H9 (cell line): Measurements from ENCODE around the gene SLC47A1. TPM values are rescaled to one million over a fixed set of nuclear protein-coding genes. Genes with fewer than 3 reads are reported as not detected.

ENCODE experiments used
- DNase-seq: peaks from one replicate; pipeline ENCODE4 v3.0.0-alpha.2; 2017
- H2AFZ ChIP-seq: one replicate; pipeline ENCODE4 v1.6.1; 2013; ENCODE audit warnings: mild to moderate bottlenecking, low read length, control low read depth, moderate library complexity
- H2AK5ac ChIP-seq: 2 replicates; pipeline ENCODE4 v1.6.1; 2013; ENCODE audit warnings: low read length, control low read depth, mixed read lengths; ENCODE audit not compliant: insufficient read length
- H2BK120ac ChIP-seq: one replicate; pipeline ENCODE4 v1.6.1; 2013; ENCODE audit warnings: low read depth, mild to moderate bottlenecking, low read length, control low read depth, inconsistent platforms; ENCODE audit not compliant: poor library complexity, severe bottlenecking
- H2BK12ac ChIP-seq: 2 replicates; pipeline ENCODE4 v1.6.1; 2013; ENCODE audit warnings: low read length, control low read depth, mixed read lengths, low read depth; ENCODE audit not compliant: insufficient read length
- H2BK15ac ChIP-seq: 2 replicates; pipeline ENCODE4 v1.6.1; 2013; ENCODE audit warnings: low read depth, low read length, control low read depth
- H2BK20ac ChIP-seq: one replicate; pipeline ENCODE4 v1.6.1; 2013; ENCODE audit warnings: low read depth, mild to moderate bottlenecking, low read length, control low read depth, inconsistent platforms; ENCODE audit not compliant: poor library complexity, severe bottlenecking
- H2BK5ac ChIP-seq: 2 replicates; pipeline ENCODE4 v1.6.1; 2013; ENCODE audit warnings: low read length, control low read depth, mixed read lengths; ENCODE audit not compliant: insufficient read length
- H3K14ac ChIP-seq: 2 replicates; pipeline ENCODE4 v1.6.1; 2013; ENCODE audit warnings: low read length, control low read depth; ENCODE audit not compliant: insufficient read depth
- H3K18ac ChIP-seq: 2 replicates; pipeline ENCODE4 v1.6.1; 2013; ENCODE audit warnings: low read depth, mild to moderate bottlenecking, mixed read lengths, low read length, control low read depth; ENCODE audit not compliant: insufficient read length
- H3K23ac ChIP-seq: 2 replicates; pipeline ENCODE4 v1.6.1; 2013; ENCODE audit warnings: low read length, control low read depth, mixed read lengths, low read depth; ENCODE audit not compliant: insufficient read length
- H3K23me2 ChIP-seq: 2 replicates; pipeline ENCODE4 v1.6.1; 2013; ENCODE audit warnings: low read depth, mild to moderate bottlenecking, mixed read lengths, low read length, control low read depth; ENCODE audit not compliant: insufficient read length, poor library complexity, severe bottlenecking
- H3K27ac ChIP-seq: 2 replicates; pipeline ENCODE4 v1.5.1; 2013; ENCODE audit warnings: low read length, control low read depth, mixed read lengths, low read depth; ENCODE audit not compliant: insufficient read length
- H3K27me3 ChIP-seq: 2 replicates; pipeline ENCODE4 v1.6.1; 2013; ENCODE audit warnings: low read length, control low read depth, inconsistent platforms; ENCODE audit not compliant: insufficient read depth
- H3K4ac ChIP-seq: 2 replicates; pipeline ENCODE4 v1.6.1; 2013; ENCODE audit warnings: low read depth, mild to moderate bottlenecking, control low read depth, inconsistent platforms, low read length, moderate library complexity
- H3K4me1 ChIP-seq: 2 replicates; pipeline ENCODE4 v1.6.1; 2013; ENCODE audit warnings: low read length, control low read depth, inconsistent platforms; ENCODE audit not compliant: insufficient read depth
- H3K4me2 ChIP-seq: 2 replicates; pipeline ENCODE4 v1.6.1; 2013; ENCODE audit warnings: low read length, control low read depth, mixed read lengths; ENCODE audit not compliant: insufficient read length, insufficient read depth
- H3K56ac ChIP-seq: 2 replicates; pipeline ENCODE4 v1.6.1; 2013; ENCODE audit warnings: low read depth, mild to moderate bottlenecking, mixed read lengths, low read length, control low read depth; ENCODE audit not compliant: insufficient read length
- H3K79me1 ChIP-seq: 2 replicates; pipeline ENCODE4 v1.6.1; 2013; ENCODE audit warnings: low read depth, mild to moderate bottlenecking, moderate library complexity, low read length, control low read depth, inconsistent platforms; ENCODE audit not compliant: insufficient read depth, poor library complexity, severe bottlenecking
- H3K79me2 ChIP-seq: 2 replicates; pipeline ENCODE4 v1.6.1; 2013; ENCODE audit warnings: low read length, control low read depth, inconsistent platforms; ENCODE audit not compliant: insufficient read depth
- H3K9ac ChIP-seq: 2 replicates; pipeline ENCODE4 v1.6.1; 2013; ENCODE audit warnings: low read length, control low read depth, mixed read lengths; ENCODE audit not compliant: insufficient read length; ENCODE audit errors: extremely low read depth
- H3K9me3 ChIP-seq: one replicate; pipeline ENCODE4 v1.6.1; 2013; ENCODE audit warnings: low read depth, low read length, inconsistent platforms; ENCODE audit not compliant: control insufficient read depth
- H3T11ph ChIP-seq: one replicate; pipeline ENCODE4 v1.6.1; 2013; ENCODE audit warnings: mild to moderate bottlenecking, low read length, control low read depth, inconsistent platforms
- H4K20me1 ChIP-seq: one replicate; pipeline ENCODE4 v1.6.1; 2013; ENCODE audit not compliant: control insufficient read depth, insufficient read length, insufficient read depth
- H4K5ac ChIP-seq: 2 replicates; pipeline ENCODE4 v1.6.1; 2013; ENCODE audit warnings: low read depth, mild to moderate bottlenecking, mixed read lengths, low read length, control low read depth; ENCODE audit not compliant: insufficient read length
- H4K8ac ChIP-seq: replicated peaks from 2 replicates; pipeline ENCODE4 v1.6.1; 2013; ENCODE audit warnings: low read length, control low read depth, mixed read lengths, low read depth; ENCODE audit not compliant: insufficient read length
- H4K91ac ChIP-seq: 2 replicates; pipeline ENCODE4 v1.6.1; 2013; ENCODE audit warnings: low read depth, mild to moderate bottlenecking, moderate library complexity, mixed read lengths, low read length, control low read depth; ENCODE audit not compliant: insufficient read length
- H3K27ac Mint-ChIP-seq, 3 experiments: 2 replicates in 2 of 3; 3 replicates in 1 of 3; pipeline ENCODE4 v1.8.0; 2020 to 2021; ENCODE audit warnings: mixed read lengths in 3 of 3, mild to moderate bottlenecking in 1 of 3, moderate library complexity in 1 of 3
- H3K27me3 Mint-ChIP-seq: 2 replicates; pipeline ENCODE4 v1.8.0; 2021; ENCODE audit warnings: low read depth, mild to moderate bottlenecking, moderate library complexity, mixed read lengths
- H3K36me3 Mint-ChIP-seq, 3 experiments: 2 replicates in 2 of 3; 3 replicates in 1 of 3; pipeline ENCODE4 v1.8.0; 2020 to 2021; ENCODE audit warnings: low read depth in 3 of 3, mixed read lengths in 3 of 3; ENCODE audit not compliant: insufficient read depth in 1 of 3
- H3K4me1 Mint-ChIP-seq, 2 experiments: 2 replicates each; pipeline ENCODE4 v1.8.0; 2020; ENCODE audit warnings: mixed read lengths in 2 of 2
- H3K4me3 Mint-ChIP-seq, 2 experiments: 2 replicates in 1 of 2; 3 replicates in 1 of 2; pipeline ENCODE4 v1.8.0; 2020 to 2021; ENCODE audit warnings: mild to moderate bottlenecking in 2 of 2, mixed read lengths in 2 of 2, moderate library complexity in 1 of 2
- H3K9me3 Mint-ChIP-seq, 2 experiments: 2 replicates in 1 of 2; 3 replicates in 1 of 2; pipeline ENCODE4 v1.8.0; 2020; ENCODE audit warnings: mild to moderate bottlenecking in 2 of 2, mixed read lengths in 2 of 2, moderate library complexity in 1 of 2
- WGBS: extraction: QIAGEN DNeasy Blood & Tissue Kit; methylation state at CpG from one replicate; pipeline ENCODE4 v1.1.7; 2013; ENCODE audit warnings: missing lambda C conversion rate, low lambda C conversion rate, mixed read lengths; ENCODE audit not compliant: insufficient read length; ENCODE audit errors: extremely low coverage; 5-methylcytosine and 5-hydroxymethylcytosine counted together
- total RNA-seq: library from RNA; stranded (reverse); gene quantifications from 2 replicates; pipeline ENCODE4 v1.2.1, GENCODE V29; 2021
- TF ChIP-seq, protein P1 (sequence below): fragments of 200-600 bp; sonication (generic); conservative IDR thresholded peaks from 3 replicates; pipeline ENCODE4 v1.8.0; 2021; ENCODE audit warnings: antibody characterized with exemption, mild to moderate bottlenecking

SLC47A1 gene
- total RNA-seq, 1 experiment from 2014 or later = 4.0 TPM

DNA sequence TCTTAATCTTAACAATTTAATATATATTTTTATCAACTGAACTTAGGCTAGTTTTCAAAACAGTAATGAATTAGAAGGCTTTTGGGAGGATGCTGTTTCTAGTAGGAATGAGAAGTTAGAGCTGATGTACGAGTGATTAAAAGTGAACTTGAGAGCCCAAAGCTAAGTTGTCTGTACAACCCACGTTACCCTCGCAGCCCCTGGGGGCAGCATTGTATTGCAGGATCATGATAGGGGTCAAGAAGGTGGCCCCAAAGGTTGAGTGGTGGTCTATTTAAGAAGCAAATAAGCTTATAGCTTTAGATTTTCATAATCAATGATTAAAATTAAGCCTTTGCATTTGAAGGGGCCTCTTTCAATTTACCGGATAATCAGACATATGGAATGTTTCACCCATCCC lies 81.2 kb downstream of the SLC47A1 start:
- Histone ChIP-seq H4K5ac (no peak overlapping the region), H3K23ac (no peak overlapping the region), H2BK20ac (no peak overlapping the region), H2BK12ac (no peak overlapping the region), H3K23me2 (no peaks in the 10 kb centered on the region), H3K79me2 (no peaks in the 10 kb centered on the region), H3K18ac (no peak overlapping the region), H4K20me1 (no peaks in the 10 kb centered on the region), H3K9ac (no peak overlapping the region), H2AFZ (no peak overlapping the region), H2BK120ac (no peak overlapping the region), H3K27me3 (no peaks in the 10 kb centered on the region), H3K27ac (no peak overlapping the region), H3T11ph (no peak overlapping the region), H3K56ac (no peak overlapping the region), H4K91ac (no peak overlapping the region), H4K8ac (no peak overlapping the region), H3K4ac (no peak overlapping the region), H3K4me2 (no peak overlapping the region), H3K14ac (no peak overlapping the region), H3K9me3 (peaks cover 17% of the 10 kb centered on the region), H2BK15ac (no peak overlapping the region), H2AK5ac (no peak overlapping the region), H3K79me1 (no peaks in the 10 kb centered on the region), H2BK5ac (no peak overlapping the region), H3K4me1 (no peaks in the 10 kb centered on the region)
- no peak overlapping the region for H3K27ac Mint-ChIP-seq
- WGBS = no CpG with 5 or more reads among the region's 4 CpGs
- H3K4me3 Mint-ChIP-seq = no peak overlapping the region
- TF ChIP-seq, protein P1, sequence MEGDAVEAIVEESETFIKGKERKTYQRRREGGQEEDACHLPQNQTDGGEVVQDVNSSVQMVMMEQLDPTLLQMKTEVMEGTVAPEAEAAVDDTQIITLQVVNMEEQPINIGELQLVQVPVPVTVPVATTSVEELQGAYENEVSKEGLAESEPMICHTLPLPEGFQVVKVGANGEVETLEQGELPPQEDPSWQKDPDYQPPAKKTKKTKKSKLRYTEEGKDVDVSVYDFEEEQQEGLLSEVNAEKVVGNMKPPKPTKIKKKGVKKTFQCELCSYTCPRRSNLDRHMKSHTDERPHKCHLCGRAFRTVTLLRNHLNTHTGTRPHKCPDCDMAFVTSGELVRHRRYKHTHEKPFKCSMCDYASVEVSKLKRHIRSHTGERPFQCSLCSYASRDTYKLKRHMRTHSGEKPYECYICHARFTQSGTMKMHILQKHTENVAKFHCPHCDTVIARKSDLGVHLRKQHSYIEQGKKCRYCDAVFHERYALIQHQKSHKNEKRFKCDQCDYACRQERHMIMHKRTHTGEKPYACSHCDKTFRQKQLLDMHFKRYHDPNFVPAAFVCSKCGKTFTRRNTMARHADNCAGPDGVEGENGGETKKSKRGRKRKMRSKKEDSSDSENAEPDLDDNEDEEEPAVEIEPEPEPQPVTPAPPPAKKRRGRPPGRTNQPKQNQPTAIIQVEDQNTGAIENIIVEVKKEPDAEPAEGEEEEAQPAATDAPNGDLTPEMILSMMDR = peak; percentile 53
- H3K27me3 Mint-ChIP-seq = peaks cover 4% of the 10 kb centered on the region
- peaks cover 31 to 32% of the 10 kb centered on the region in 2 experiments for H3K9me3 Mint-ChIP-seq
- no peak for DNase-seq
- H3K36me3 Mint-ChIP-seq = peaks cover 16 to 30% (median 26%) of the 10 kb centered on the region in 3 experiments
- no peaks in the 10 kb centered on the region for H3K4me1 Mint-ChIP-seq
